Ishikawa (cell line): ENCODE measurements around the gene UQCRC2.

Experiments used
- CEBPB ChIP-seq: IDR thresholded peaks from 2 replicates; pipeline ENCODE4 v1.6.1; 2012
- CREB1 ChIP-seq: IDR thresholded peaks from 2 replicates; pipeline ENCODE4 v1.6.1; 2012; ENCODE audit warnings: low read depth
- EGR1 ChIP-seq: IDR thresholded peaks from 2 replicates; pipeline ENCODE4 v1.6.1; 2012
- EP300 ChIP-seq: IDR thresholded peaks from 2 replicates; pipeline ENCODE4 v1.6.1; 2012; ENCODE audit warnings: borderline replicate concordance
- FOXM1 ChIP-seq: IDR thresholded peaks from 2 replicates; pipeline ENCODE4 v1.6.1; 2012; ENCODE audit warnings: low read depth, borderline replicate concordance
- MAX ChIP-seq: IDR thresholded peaks from 2 replicates; pipeline ENCODE4 v1.6.1; 2012
- NFIC ChIP-seq: IDR thresholded peaks from 2 replicates; pipeline ENCODE4 v1.6.1; 2012
- RAD21 ChIP-seq: IDR thresholded peaks from 2 replicates; pipeline ENCODE4 v1.6.1; 2012; ENCODE audit warnings: low read depth
- REST ChIP-seq: IDR thresholded peaks from 2 replicates; pipeline ENCODE4 v1.6.1; 2012; ENCODE audit warnings: low read depth, mild to moderate bottlenecking
- TAF1 ChIP-seq: IDR thresholded peaks from 2 replicates; pipeline ENCODE4 v1.6.1; 2012; ENCODE audit warnings: low read depth, mild to moderate bottlenecking
- TCF12 ChIP-seq: IDR thresholded peaks from 2 replicates; pipeline ENCODE4 v1.6.1; 2012; ENCODE audit warnings: low read depth
- TEAD4 ChIP-seq: IDR thresholded peaks from 2 replicates; pipeline ENCODE4 v1.6.1; 2012
- USF1 ChIP-seq: IDR thresholded peaks from 2 replicates; pipeline ENCODE4 v1.6.1; 2012
- YY1 ChIP-seq: IDR thresholded peaks from 2 replicates; pipeline ENCODE4 v1.6.1; 2012; ENCODE audit warnings: low read depth
- ZBTB7A ChIP-seq: IDR thresholded peaks from 2 replicates; pipeline ENCODE4 v1.6.1; 2012; ENCODE audit warnings: low read depth

The UQCRC2 gene

GRCh38 chr16:22010902-22011301 is 57.7 kb downstream of the UQCRC2 start:
- TF ChIP-seq TAF1 = no peak

- no peak for TF ChIP-seq EP300
- no peak for TF ChIP-seq TEAD4
- no peak for TF ChIP-seq FOXM1
- no peak for TF ChIP-seq TAF1
- no peak for TF ChIP-seq USF1
- TF ChIP-seq EGR1 = no peak
- TF ChIP-seq YY1 = no peak
These were observed 59.1 kb downstream of the UQCRC2 start for GRCh38 chr16:22012241-22012640.

GRCh38 chr16:22013486-22013885 is 60.3 kb downstream of the UQCRC2 start:
- no peak for TF ChIP-seq REST
- TF ChIP-seq RAD21 = no peak
- TF ChIP-seq EGR1 = no peak
- no peak for TF ChIP-seq FOXM1
- TF ChIP-seq CEBPB = no peak
- TF ChIP-seq TCF12 = no peak
- TF ChIP-seq NFIC = no peak
- TF ChIP-seq EP300 = no peak

GRCh38 chr16:22014271-22014873 is 61.2 kb downstream of the UQCRC2 start:
- TF ChIP-seq RAD21 = no peak
- TF ChIP-seq MAX = no peak
- no peak for TF ChIP-seq USF1
- no peak for TF ChIP-seq CEBPB
- no peak for TF ChIP-seq REST
- no peak for TF ChIP-seq TEAD4
- no peak for TF ChIP-seq ZBTB7A
- TF ChIP-seq EGR1 = no peak
- no peak for TF ChIP-seq YY1
- no peak for TF ChIP-seq FOXM1
- no peak for TF ChIP-seq TAF1
- TF ChIP-seq TCF12 = no peak

- no peak for TF ChIP-seq USF1
These were observed 63.8 kb downstream of the UQCRC2 start for GRCh38 chr16:22016927-22017326.

GRCh38 chr16:22018559-22018958 is 65.4 kb downstream of the UQCRC2 start:
- no peak for TF ChIP-seq RAD21
- TF ChIP-seq YY1 = no peak
- TF ChIP-seq CEBPB = no peak
- no peak for TF ChIP-seq TCF12
- no peak for TF ChIP-seq MAX
- no peak for TF ChIP-seq NFIC
- no peak for TF ChIP-seq ZBTB7A
- no peak for TF ChIP-seq CREB1
- no peak for TF ChIP-seq TEAD4
- TF ChIP-seq EGR1 = no peak
- TF ChIP-seq REST = no peak
- TF ChIP-seq TAF1 = no peak
- TF ChIP-seq FOXM1 = no peak
- no peak for TF ChIP-seq EP300
